Chondrocyte (in vitro differentiated cells): ENCODE results near the gene JAKMIP1. TPM values are rescaled to one million over a fixed set of nuclear protein-coding genes. Genes with fewer than 3 reads are reported as not detected.
"Not testable (repeated sequence)": the region's sequence is repeated elsewhere in the genome, so short reads cannot be mapped to it uniquely, and the experiment has no call there.

Experiments used
- DNase-seq: peaks from one replicate; pipeline ENCODE4 v3.0.0; 2021; ENCODE audit warnings: mixed read lengths, low spot score
- H3K27ac Mint-ChIP-seq: one replicate; pipeline ENCODE4 v1.8.0; 2021; ENCODE audit warnings: mild to moderate bottlenecking, moderate library complexity, mixed read lengths; ENCODE audit not compliant: unreplicated experiment
- H3K27me3 Mint-ChIP-seq: 2 replicates; pipeline ENCODE4 v1.8.0; 2021; ENCODE audit warnings: low read depth, mixed read lengths
- H3K36me3 Mint-ChIP-seq: 2 replicates; pipeline ENCODE4 v1.8.0; 2021; ENCODE audit warnings: low read depth, mixed read lengths
- H3K4me1 Mint-ChIP-seq: 2 replicates; pipeline ENCODE4 v1.8.0; 2021; ENCODE audit warnings: low read depth, mild to moderate bottlenecking, mixed read lengths
- H3K4me3 Mint-ChIP-seq: one replicate; pipeline ENCODE4 v1.8.0; 2021; ENCODE audit warnings: mild to moderate bottlenecking, moderate library complexity, mixed read lengths; ENCODE audit not compliant: unreplicated experiment
- H3K9me3 Mint-ChIP-seq: 2 replicates; pipeline ENCODE4 v1.8.0; 2021; ENCODE audit warnings: low read depth, mixed read lengths
- total RNA-seq: library from RNA; stranded (reverse); gene quantifications from 3 replicates; pipeline ENCODE4 v1.2.1, GENCODE V29; 2021
- TF ChIP-seq, protein P1 (sequence below): fragments of 200-600 bp; sonication (generic); IDR thresholded peaks from 2 replicates; pipeline ENCODE4 v1.5.0; 2021; ENCODE audit warnings: antibody characterized with exemption, mild to moderate bottlenecking, moderate library complexity

JAKMIP1 gene
- total RNA-seq, 1 donor from 2014 or later = 0.10 TPM

DNA sequence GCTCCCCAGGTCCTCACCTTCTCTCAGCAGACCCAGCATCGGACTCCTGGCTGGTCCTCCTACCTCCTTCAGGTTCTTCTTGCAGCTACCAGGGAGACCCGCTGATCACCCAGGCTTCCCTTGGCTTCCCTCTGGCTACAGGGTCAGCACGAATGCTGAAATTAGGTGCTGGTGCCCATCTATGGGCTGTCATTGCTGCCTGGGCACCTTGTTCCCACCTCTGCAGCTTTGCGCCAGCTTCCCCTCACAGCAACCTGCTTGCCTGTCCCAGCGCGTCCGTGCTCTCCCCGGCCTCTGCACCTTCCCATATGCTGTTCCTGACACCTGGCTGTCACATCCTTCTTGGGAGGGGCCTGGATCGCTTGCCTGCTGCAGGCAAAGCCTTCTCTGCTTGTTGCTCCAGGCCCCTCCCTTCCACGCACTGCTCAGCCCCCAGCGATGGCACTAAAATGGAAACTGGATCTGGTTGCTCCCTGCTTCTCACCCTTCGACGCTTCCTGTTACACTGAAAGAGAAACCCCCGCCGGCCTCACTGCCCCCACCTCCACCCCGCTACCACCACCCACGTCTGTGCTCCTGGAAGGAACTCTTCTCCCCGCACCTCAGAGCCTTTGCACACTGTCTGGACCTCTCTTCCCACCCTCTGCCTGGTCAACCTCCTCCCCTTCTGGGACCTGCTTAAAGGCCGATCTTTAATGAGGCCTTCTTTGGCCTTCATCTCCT is 204.3 kb downstream of the JAKMIP1 start:
- Mint-ChIP-seq H3K27me3 (peaks cover 43% of the 10 kb centered on the region), H3K4me3 (no peak overlapping the region), H3K4me1 (no peaks in the 10 kb centered on the region), H3K27ac (no peak overlapping the region), H3K36me3 (no peaks in the 10 kb centered on the region), H3K9me3 (no peaks in the 10 kb centered on the region)
- TF ChIP-seq, protein P1, sequence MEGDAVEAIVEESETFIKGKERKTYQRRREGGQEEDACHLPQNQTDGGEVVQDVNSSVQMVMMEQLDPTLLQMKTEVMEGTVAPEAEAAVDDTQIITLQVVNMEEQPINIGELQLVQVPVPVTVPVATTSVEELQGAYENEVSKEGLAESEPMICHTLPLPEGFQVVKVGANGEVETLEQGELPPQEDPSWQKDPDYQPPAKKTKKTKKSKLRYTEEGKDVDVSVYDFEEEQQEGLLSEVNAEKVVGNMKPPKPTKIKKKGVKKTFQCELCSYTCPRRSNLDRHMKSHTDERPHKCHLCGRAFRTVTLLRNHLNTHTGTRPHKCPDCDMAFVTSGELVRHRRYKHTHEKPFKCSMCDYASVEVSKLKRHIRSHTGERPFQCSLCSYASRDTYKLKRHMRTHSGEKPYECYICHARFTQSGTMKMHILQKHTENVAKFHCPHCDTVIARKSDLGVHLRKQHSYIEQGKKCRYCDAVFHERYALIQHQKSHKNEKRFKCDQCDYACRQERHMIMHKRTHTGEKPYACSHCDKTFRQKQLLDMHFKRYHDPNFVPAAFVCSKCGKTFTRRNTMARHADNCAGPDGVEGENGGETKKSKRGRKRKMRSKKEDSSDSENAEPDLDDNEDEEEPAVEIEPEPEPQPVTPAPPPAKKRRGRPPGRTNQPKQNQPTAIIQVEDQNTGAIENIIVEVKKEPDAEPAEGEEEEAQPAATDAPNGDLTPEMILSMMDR = no peak
- DNase-seq = no peak

DNA sequence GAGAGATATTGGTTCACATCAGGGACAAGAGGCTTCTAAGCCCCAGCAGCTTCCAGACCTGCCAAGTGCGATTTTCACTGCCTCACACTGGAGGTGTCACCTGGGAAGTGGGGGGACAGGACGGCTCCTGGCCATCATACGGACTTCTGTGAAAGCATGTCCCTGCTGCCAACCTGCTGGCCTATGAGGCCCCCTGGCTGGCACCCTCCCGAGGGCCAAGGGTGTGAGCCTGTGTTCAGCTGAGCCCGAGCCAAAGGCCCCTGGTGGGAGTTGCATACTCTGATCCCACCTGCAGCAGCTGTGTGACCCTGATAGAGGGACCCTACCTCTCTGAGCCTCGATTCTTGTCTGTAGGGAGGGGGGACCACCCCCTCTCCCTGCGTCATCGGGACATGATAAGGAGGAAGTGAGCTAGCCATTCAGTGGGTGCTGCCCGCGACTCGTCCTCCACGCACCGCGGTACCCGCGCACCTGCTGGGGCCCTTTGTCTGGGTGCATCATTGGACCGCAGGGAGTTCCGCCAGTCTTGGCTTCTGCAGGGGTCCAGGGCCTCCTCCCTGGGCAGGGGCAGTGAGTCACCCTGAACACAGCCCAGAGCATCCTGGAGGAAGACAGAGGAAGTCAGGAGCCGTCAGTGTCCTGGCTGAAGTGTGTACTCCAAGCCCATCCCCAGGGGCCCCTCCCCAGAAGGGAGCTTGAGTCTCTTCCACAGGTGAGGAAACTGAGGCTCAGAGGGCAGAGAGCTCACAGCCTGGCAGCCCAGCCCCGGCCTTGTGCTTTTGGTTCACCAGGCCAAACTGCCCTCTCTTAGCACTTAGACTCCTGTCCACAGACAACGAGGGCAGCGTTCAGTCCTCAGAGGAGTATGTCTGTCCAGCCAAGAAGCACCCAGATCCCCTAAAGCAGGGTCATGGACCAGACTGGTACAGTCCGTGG is 206.2 kb downstream of the JAKMIP1 start:
- no peaks in the 10 kb centered on the region for H3K9me3 Mint-ChIP-seq
- peaks cover 44% of the 10 kb centered on the region for H3K27me3 Mint-ChIP-seq

DNA sequence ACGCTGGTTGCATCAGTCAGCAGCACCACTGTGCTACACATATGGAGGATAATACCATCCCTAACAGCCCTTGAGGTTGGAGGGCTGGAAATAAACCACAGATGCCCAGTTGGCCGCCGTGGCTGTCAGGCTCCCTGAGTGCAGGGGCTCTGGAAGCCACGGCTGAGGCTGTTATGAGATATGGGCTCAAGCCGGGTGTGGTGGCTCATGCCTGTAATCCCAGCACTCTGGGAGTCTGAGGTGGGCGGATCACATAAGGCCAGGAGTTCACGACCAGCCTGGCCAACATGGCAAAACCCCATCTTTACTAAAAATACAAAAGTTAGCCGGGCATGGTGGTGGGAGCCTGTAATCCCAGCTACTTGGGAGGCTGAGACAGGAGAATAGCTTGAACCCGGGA is 207.0 kb downstream of the JAKMIP1 start:
- DNase-seq, H3K9me3 Mint-ChIP-seq, H3K4me3 Mint-ChIP-seq, H3K4me1 Mint-ChIP-seq, H3K27ac Mint-ChIP-seq, H3K36me3 Mint-ChIP-seq: not testable (repeated sequence)
- H3K27me3 Mint-ChIP-seq = peaks cover 50% of the 10 kb centered on the region

More for the DNA sequence above, 206.2 kb downstream of the JAKMIP1 start:
- Mint-ChIP-seq H3K4me1 (no peaks in the 10 kb centered on the region), H3K36me3 (no peaks in the 10 kb centered on the region), H3K4me3 (no peak overlapping the region), H3K27ac (no peak overlapping the region)
- TF ChIP-seq, protein P1 = no peak
- DNase-seq = no peak

DNA sequence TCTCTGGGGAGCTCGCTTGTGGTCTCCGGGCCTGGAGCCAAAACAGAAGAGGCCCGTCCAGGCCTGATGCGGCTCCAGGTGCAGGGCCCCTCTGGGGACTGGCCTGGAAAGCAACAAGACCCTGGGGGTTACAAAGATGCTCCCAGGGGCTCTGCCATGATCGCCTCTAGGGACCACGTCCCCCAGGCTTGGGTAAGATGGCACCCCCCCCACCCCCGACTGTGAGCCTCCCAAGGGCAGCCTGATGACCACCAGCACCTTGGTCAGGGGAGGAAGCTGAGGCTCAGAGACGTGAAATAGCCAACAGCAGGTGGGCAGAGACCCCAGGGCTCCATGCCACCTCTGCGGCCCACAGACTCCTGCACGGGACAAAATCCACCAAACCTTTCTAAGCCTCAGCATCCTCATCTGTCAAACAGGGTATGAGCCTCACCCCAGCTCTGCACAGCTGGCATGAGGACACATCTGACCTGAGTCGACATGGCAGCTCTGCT is 207.5 kb downstream of the JAKMIP1 start:
- no peaks in the 10 kb centered on the region for H3K36me3 Mint-ChIP-seq
- TF ChIP-seq, protein P1 = no peak

DNA sequence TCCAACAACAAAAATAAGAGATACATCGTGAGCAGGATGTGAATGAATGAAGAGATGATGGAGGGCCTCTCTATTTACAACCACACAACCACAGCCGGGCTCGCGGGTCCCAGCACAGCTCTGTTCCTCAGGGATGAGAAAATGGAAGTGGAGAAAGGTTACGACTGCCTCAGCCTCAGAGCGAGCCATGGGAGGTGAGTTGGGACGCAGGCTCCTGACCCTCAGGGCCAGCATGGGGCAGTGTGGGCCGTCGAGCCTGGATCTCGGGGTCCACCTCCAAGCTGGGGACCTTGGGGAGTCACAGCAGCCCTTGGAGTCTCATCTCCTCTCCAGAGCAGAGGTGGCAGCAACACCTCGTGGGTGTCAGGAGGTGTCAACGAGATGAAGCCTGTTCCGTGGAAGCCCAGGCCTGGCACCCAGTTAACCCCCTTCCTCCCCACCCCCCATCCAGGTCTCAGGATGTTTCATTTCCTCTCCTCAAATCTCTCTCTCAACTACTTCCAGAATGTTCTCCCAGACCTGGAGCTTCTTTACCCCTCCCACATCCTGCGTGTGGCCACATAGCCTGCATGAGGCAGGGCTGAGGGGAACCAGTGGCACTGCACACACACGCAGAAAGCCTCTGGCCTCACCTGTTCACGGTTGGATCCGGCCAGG is 208.1 kb downstream of the JAKMIP1 start:
- Mint-ChIP-seq H3K27me3 (peaks cover 58% of the 10 kb centered on the region), H3K4me1 (no peaks in the 10 kb centered on the region), H3K4me3 (no peak overlapping the region), H3K36me3 (no peaks in the 10 kb centered on the region), H3K9me3 (no peaks in the 10 kb centered on the region), H3K27ac (no peak overlapping the region)
- TF ChIP-seq, protein P1 = no peak
- DNase-seq = no peak

More for the DNA sequence above, 207.5 kb downstream of the JAKMIP1 start:
- H3K27ac Mint-ChIP-seq = no peak overlapping the region
- DNase-seq = no peak
- H3K9me3 Mint-ChIP-seq = no peaks in the 10 kb centered on the region
- peaks cover 53% of the 10 kb centered on the region for H3K27me3 Mint-ChIP-seq
- H3K4me3 Mint-ChIP-seq = no peak overlapping the region
- no peaks in the 10 kb centered on the region for H3K4me1 Mint-ChIP-seq
